ENCODE results near the gene KDM2B.
A peak's percentile ranks its signal among the peaks of the same experiment; 100 is the strongest.
"Not testable (repeated sequence)": the region's sequence is repeated elsewhere in the genome, so short reads cannot be mapped to it uniquely, and the experiment has no call there.

KDM2B gene

DNA sequence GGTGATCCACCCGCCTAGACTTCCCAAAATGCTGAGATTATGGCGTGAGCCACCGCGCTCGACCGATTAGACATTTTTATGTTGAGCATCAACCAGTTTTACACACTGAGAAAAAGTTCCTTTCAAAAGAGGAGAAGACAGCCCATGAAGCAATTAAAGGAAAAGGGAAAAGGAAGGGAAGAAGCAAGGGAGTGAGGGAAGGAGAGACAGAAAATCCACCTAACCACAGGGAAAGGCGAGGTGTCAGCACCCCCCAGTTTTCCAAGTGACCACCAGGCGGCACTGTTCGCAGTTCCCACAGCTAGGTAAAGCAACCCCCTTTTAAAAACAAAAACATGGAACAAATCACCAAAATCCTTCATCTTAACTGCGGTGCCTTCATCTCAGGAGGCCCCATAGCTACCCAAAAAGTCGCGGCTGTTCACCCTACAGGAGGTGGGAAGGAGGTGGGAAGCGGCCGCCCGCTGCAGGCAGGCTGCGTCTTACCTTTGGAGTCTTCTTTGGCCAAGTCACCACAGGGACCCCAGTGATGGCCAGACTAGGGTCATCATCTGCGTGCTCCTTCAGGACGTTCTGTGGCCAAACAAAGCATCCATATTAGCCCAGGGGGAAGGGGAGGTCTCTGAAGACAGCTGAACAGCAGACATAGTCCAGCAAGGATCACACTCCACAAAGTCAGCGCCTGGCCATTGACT lies 86.6 kb downstream of the KDM2B start:
- DNase-seq: no peak

DNA sequence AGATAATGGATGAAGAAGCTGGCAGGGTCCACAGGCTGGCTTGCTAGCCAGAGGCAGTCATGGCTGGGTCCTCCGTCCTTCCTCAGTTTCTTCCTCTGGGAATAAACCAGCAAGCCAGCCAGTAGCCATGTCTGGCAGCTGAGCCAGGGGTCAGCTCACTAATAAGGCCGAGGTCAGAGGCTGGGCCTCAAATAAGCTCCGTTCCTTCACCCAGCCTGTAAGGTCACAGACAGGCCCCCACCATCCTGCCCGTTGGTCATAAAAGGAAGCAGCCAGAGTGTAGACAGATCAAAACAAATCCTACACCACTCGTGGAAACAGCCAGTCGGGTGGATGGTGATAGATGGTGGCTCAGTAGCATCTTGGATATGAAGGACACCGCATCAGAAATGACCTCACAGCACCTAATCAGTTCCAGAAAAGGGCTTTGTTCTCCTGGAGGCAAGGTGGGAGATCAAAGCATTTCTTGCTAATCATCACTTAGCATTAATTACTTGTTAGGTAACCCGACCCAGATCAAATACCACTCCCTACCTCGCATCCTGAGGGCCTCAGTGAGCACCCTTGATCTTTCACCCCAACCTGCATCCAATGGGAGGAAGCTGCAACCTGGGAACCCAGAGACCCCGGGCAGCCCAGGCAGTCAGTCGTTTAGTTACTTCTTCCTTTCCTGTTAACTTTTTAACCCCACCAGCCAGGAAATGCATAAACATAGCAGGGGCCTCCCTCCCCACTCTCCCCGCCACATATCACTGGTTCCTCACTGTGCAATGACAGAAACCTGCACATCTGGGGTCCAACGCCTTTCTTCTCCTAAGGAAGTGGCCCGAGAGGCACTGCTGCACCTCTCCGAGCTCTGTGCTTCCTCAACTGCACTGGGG lies 90.2 kb downstream of the KDM2B start:
- DNase-seq: no peak

DNA sequence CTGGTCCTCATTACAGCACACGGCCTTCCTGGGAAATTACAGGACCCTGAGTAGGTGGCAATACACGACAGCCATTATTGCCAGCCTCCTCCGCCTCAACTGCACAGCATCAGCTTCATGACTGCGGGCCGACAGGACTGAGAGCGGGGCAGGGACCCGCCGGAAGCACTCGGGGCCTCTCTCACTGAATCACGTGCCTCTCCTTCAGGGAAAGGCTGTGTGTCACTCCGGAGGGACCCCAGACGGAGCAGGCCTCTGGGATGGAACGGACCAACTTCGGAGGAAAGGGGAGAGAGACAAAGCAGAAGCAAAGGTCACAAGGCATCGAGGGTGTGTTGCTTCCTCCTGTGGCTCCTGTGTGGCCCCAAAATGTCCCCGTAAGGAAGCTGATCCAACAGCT lies 90.9 kb downstream of the KDM2B start:
- DNase-seq: no peak

DNA sequence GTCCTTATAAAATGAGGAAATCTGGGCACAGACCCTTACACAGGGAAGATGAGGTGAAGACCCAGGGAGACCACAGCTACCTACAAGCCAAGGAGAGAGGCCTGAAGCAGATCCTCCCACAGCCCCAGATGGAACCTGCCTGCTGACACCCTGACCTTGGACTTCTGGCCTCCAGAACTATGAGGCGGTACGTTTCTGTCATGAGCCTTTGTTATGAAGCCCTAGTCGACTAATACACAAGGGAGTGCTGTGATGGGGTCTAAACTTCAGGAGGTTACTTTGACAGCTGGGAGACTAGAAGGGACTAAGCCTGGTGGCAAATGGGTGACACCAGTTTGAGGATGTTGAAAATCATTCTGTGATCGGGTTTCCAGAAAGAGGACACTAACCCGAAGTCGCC lies 95.9 kb downstream of the KDM2B start:
- DNase-seq: no peak

DNA sequence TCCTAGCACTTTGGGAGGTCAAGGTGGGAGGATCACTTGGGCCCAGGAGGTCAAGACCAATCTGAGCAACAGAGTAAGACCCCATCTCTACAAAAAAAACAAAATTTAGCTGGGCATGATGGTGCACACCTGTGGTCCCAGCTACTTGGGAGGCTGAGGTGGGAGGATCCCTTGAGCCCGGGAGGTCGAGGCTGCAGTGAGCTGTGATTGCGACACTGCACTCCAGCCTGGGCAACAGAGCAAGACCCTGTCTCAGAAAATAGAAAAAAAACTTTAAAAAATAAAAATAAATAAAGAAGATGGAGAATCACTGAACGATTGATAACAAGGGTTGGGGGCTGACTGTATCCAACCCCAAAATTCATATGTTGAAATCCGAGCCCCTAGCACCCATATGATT lies 96.3 kb downstream of the KDM2B start:
- DNase-seq: not testable (repeated sequence)

DNA sequence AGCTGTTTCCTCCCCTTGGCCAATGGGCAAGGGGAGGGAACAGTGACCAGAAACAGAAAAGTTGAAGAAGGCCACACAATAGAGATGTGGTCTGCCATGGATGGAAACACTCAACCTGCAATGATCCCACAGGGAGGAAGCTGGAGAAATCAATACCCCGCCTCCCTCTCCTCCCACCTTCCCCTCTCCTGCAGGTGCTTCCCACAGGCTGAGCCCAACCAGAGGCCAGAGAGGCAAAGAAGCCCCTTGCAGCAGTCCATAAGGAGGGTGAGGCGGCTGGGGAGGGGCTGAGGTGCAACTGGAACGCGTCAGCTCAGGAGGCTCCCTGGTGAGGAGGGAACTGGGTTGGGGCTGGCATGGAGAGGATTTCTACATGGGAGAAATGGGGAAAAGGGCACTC lies 96.9 kb downstream of the KDM2B start:
- no peak for DNase-seq

DNA sequence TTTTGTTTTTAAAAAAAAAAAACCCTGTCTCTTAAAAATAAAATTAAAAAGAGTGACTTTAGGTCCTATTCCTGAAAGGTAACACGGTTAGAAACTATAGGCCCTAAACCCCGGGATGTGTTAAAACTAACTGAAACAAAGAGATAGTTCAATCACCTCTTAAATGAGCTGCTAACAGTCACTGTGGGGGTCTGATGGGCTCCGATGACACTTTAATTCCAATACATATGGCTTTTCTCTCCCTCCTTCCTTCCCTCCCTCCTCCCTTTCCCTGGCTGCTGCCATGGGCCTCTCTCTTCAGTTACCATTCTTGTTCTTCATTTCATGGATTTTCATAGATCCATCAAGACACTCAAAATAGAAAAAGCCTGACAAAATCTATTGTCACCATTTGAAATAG lies 104.3 kb downstream of the KDM2B start:
- no peak for DNase-seq

DNA sequence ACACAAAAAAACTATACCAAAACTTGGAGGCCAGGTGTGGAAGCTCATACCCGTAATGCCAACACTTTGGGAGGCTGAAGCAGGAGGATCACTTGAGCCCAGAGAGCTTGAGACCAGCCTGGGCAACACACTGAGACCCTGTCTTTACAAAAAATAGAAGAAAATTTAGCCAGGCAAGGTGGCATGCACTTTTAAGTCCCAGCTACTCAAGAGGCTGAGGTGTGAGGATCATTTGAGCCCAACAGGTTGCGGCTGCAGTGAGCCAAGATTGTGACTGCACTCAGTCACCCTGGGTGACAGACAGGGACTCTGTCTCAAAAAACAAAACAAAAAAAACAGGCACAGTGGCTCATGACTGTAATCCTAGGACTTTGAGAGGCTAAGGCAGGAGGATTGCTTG lies 105.5 kb downstream of the KDM2B start:
- no peak for DNase-seq

DNA sequence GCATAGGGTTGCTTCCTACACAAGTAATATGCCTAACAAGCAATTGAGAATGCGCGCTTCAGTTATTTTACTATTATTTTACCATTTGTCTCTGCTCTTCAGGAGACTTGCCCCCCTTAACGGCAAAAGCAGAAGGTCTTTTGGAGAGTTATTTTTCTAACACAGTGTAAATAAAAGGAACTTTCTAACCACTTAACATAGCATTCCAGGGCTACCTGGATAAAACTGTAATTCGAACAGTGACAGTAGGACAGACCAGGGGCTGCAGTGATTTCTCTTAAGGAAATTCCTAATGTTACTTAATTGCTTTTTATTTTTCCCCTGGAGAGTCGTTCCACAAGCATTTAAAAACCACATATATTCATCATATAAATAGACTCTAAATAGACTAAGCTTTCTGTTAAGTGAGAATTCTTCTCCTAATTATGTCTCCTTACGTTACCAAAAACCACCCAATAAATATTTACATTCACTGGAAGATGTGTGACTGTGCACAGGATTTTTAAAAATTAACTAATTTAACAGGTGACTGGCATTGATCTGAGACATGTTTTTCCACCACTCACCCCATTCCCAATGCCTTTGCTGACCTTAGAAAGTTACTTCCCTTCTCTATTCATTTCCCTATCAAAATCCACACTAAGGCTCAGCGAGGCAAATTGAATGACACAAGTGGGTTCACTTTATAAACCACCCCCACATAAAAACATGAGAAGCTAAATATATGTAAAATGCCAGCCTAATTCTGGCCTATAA lies 108.5 kb downstream of the KDM2B start:
- no peak for DNase-seq

DNA sequence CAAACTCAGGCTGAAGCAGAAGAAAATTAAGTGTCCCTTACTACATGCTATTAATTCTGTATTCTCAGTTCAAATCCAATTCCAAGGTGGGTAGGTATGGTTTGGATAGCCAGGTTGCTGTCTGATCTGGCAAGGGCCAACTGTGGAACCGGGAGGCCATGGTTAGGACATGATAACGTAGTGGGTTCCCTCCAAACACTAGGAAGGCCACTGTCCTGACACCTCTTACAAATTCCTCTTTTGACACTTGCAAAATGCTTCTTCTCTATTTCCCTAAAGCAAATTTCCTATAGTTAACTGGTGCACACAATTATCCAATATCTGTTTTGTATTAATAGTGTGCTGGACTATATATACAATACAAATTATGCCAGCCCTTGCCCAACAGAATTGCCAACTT lies 110.1 kb downstream of the KDM2B start:
- no peak for DNase-seq

DNA sequence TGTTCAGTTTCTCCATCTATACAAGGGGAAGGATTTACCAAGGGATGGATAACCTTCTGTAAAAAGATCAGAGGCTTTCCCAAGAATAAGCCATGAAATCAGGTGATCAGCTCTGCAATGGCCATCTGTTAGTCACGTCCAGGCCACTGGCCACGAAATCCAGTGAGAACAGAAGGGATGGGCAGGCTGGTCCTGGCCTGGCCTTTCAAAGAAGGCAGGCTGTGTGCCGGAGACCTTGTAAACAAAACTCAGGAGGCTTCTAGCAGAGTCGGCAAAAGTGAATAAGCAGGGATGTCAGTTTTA lies 112.4 kb downstream of the KDM2B start:
- no peak for DNase-seq

DNA sequence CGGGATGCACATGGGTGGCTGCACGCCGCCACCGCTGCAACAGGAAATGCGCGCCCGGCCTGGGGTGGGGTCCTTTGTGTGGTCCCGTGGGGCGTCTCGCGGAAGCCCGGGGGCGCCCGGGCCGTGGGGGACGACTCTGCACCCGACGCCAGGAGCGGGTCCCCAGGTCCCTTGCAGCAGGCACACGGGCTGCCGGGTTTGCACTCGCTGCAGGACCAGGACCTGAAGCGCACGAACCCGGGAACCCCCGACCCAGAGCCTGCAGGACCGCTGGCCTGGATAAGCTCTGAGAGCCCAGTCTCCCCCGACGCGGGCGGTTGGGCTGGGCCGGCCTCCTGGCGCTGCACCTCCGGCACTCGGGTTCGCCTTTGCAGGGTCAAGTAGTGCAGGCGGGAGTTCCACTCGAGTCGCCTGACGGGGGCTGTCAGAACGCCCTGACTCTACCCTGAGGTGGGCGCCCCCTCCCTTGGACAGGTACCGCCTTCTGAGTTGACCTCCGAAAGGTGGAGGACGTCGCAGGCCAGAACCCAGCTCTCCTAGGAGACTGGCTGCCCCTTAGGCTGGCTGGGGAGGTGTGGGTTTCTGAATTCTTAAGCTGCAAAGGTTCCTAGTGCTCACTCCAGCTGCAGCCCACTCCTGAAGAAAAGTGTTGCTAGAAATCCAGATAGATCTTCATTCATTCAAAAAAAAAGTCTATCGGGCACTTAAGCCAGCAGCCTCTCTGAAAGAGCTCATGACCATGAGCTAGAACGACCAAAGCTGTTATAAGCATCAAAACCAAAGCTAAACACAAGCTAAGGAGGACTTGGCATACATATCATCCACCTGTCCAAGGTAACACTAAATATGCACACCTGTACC lies 113.0 kb downstream of the KDM2B start:
- no peak for DNase-seq

DNA sequence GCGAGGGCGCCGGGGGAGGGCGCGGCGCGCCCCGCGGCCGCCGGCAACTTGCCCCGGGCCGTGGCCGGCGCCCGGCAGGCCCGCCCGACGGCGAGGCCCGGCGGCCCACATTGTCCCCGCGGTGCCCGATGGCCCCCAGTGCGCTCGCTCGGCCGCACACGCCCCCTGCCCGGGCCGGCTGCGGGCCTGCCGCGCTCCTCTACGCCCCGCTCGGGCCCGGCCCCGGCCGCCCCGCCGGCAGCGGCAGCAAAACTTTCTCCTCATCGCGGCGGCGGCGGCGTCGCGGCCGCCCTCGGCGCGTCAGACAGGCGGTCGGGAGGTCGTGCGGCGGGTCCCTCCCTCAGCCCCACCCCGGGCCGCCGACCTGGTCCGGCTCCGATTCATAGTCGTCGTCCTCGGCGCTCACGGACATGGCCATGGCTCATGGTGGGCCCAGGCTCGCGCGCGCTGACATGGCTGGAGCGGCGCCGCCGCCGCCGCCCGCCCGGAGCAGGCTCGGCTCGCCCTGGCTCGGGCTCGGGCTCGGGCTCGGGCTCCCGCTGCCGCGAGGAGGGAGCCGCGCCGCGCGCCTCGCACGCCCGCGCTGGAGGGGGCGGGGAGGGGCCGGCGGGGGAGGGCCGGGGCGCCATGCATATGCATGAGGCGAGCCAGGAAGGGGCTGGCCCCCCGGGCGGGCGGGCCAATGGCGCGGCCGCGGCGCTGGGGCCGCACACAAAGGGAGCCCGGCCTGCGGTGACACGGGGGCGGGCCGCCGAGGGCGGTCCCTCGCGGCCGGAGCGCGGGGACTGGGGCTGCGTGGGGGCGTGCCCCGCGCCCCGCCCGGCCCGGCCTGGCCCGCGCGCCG lies 113.8 kb downstream of the KDM2B start:
- peak; percentile 87 for DNase-seq

DNA sequence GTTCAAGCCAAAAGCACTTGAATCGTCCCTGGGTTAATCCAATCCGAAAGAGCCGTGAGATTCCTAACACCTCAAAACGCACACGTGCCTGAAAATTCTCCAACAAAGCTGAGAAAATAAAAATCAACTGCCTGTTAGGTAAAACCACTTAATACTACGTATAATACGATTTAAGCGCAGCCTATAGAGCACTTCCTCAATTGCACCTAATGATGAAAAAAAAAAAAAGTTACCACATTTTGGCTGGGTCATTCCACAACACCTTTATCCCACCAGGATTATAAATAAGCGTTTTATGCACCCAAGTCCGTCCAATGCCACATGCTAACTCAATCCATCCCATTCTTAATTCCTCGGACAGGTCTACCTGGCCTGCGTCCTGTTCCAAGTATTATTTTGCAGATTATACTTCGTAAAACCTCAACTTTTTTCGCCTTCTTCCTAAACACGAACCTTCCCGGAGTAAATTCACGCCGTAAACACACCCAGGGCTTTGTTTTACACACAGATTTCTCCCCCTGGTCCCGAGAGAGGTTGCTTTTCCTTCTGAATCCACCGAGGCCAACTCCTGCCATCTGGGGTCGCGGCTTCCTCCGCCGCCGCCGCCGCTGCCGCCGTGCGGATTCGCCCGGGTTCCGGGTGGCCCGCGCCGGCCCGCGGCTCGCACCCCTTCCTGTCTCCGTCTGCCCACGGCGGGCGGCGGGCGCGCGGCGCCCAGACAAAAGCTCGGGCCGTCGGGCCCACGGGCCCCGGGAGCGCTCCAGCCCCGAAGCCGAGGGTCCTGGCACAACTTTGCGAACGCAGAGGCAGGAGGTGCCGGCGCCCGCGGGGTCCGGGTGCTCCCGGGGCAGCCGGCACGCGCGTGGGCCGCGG lies 114.7 kb downstream of the KDM2B start:
- DNase-seq: no peak

DNA sequence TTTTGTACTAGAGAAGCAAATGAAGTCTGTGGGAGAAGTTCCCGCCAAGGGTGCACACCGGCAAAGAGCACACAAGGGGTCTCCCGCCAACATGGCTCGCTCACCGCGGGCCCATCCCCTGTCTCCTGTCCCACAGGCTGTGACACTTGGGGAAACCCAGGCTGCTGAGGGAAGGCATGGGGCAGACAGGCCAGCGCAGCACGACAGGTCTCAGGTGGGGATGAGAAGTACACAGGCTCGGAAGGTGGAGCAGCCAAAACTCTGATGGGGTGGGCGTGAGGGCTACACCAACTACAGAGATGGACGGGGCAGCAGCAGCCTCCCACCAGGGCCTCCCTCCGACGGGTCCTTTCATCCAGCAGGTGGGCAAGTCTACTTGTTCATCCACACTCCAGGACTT lies 116.5 kb downstream of the KDM2B start:
- DNase-seq: no peak

DNA sequence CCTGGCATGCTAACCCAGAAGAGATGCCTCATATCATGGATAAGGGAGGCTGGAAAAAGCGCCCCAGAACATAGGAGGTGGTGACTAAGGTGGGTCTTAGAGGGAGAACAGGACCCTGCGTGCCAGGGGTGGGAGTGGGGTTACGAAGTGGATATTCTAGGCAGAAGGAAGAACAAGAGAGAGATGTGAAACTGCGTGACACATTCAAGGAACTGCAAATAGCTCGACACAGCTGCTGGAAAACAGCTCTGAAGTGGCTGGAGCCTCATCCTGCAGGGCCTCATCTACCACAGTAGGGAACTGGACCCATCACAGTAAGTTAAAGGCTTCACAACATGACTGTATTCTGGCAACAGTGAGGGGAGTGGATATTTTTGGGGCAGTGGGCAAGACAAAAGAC lies 119.8 kb downstream of the KDM2B start:
- DNase-seq: no peak

DNA sequence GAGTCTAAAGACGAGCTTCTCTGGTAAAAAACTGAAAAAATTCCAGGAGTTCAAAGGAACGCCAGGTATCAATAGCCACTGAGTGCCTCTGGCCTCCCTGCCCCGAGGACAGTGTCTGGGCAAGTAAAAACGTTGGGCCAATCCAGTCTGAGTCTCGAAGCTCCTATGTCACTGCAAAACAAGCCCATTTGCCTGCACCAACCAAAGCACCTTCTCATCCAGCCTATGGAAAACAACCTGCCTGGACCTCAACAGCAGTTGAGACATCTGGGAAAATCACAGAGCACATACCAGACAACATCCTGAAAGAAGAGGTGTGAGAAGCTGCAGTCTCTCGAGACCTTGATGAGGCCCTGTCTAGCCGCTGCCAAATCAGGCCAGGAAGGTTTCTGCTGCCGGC lies 124.3 kb downstream of the KDM2B start:
- DNase-seq: no peak

DNA sequence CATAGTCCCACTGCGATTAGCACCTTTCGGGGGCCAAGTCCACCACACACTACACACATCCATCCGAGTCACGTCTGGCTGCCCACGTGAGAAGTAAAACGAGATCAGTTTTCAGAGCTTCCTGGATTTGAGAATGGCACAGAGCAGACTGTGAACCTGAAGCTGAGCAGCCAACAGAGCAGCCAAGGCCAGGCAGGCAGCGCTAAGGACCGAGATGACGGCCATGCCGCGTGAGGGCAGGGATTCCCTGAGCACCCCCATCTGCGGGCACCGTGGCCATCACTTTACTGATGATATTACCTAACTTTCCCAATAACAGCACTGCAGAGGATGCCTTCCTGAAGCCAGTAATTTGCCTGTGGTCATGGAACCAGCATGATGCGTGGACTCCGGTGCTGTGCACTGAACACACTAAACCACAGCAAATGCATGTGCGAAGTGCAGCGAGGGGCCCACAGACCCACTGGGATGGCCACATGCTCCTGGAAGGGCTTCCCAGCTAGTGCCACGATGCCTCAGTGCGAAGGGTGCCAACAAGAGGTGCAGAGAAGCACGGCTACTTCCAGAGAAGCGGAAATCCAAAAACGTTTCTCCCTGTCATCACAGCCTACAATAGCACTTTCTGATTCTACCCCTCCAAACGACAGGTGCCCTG lies 124.9 kb downstream of the KDM2B start:
- no peak for DNase-seq

DNA sequence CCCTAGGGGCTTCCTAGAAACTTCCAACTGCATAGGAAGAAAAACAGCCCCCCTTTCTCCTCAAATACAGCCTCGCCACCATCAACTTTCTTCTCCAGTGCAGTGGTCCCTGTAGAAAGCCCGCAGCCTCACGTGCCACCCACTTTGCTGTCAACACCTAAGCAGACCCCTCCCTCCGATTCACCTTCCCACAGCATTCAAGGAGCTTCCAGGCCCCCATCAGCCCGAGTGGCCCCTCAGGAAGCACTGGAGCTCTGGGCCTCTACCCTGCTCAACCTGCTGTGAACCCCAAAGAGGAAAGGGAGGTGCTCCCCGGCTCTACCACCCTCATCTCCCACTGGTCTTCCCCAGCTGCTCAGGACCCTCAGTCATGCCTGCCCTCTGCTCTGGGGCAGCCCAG lies 125.9 kb downstream of the KDM2B start:
- no peak for DNase-seq

DNA sequence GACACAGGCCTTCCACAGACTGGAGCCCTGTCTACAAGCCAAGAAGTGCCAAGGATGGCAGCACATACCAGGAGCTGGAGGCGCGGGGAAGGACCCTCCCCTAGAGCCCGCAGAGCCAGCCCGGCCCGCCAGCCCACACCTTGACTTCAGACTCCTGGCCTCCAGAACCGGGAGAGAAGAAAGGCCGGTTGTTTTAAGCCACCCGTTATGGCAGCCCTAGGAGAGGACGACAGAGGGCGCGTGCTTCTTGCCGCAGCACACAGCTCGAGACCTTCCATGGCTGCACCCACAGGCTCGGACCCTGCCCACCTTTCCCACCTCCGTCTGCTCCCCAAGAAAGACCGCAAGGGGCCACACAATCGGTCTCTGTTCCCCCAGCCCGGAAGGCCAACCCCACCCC lies 127.2 kb downstream of the KDM2B start:
- DNase-seq: no peak

DNA sequence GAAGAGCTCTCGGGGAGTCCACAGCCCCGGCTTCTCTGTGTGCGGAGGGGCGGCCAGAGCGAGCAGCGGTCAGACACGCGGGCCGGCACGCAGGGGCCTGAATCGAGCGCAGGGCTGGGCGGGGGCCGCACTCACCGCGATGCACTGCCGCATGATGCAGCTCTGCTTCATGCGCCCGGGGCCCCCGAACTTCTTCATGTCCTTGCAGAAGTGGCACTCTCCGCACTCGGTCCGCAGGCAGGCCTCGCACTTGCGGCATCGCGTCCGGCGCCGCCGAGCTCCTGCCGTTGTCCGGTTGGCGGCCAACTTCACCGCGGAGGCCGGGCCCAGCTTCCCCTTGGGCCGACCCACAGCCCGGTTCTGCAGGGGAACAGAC lies 127.8 kb downstream of the KDM2B start:
- no peak for DNase-seq

Data from NCI-H1436 (cell line).